ENCODE measurements around the gene ZG16B.

Gene ZG16B, protein sequence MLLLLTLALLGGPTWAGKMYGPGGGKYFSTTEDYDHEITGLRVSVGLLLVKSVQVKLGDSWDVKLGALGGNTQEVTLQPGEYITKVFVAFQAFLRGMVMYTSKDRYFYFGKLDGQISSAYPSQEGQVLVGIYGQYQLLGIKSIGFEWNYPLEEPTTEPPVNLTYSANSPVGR

DNA sequence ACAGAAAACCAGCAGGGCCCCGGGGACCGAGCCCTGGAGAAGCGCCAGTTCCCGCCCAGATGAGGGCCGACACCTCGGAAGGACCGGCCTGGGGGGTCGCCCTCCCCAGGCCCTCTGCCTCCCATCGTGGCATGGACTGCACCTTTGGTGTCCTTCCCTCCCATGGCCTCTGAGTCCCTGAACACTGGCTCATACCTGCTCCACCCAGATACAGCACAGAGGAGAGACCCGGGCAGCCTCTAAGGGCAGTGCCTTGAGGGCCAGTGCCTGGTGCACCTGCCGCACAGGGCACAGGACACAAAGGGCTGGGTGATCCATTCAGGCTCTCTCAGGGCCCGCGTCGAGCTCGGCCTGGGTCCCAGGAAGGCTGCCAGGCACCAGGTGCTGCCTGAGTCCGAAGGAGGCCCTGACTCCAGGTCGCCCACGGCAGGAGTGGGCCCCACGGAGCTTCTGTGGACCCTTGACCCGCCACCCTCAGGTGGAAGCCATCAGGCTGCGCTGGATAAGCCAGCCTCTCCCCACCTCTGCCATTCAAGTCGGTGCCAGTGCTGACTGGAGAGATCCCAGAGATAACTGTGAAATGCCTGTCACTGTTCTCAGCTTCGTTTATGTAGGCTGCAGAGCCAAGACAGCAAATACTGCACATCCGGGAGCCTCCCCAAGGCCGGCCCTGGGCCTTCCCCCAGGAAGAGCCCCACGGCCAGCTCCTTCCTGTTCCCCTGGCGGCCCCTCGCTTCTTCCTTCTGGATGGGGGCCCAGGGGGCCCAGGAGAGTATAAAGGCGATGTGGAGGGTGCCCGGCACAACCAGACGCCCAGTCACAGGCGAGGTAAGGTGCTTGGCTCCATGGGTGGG lies at the start of gene ZG16B:
Gene ZG16B, plus strand, starts transcription at position 803 of the 854 bp plus-strand sequence. CDS start 139 bp downstream, outside the sequence.
- no peak for DNase-seq

GRCh38 chr16:2782583-2783351 lies 47.3 kb upstream of the ZG16B start:
- DNase-seq: peak; percentile 18

GRCh38 chr16:2783581-2784357 lies 46.3 kb upstream of the ZG16B start:
- DNase-seq: peak; percentile 11

DNA sequence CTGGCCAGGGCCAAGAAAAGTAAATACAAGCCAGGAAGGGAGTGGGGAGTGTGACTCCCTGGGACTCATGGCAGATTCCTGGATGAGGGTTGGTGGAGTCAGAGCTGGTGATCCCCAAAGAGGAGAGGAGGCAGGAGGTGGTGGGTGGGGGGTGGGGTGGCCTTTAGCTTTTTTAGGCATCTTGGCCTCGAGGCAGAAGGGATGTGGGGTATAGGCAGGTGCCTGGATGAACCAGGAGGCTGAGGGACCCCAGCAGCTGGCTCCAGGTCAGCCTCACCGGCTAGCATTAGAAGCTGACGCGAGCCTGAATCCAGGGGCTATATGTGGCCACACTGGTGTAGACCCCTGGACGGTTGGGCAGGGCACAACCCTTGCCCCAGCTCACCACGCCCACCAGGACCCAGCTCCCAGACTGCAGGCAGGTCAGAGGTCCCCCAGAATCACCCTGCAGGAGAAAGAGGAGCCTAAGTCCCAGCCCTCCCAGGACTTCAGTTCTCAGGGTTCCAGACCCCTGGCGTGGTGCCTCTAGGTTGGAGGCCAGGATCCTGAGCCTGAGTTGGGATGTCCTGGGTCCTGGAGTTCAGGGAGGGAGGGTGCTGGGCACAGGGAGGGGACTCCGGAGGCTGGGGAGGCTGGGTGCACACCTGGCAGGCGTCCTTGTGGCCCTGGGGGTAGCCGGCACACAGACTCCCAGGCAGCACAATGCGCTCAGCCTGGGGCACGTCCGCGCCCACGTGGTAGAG lies 45.6 kb upstream of the ZG16B start:
- peak; percentile 13 for DNase-seq

- peak; percentile 11 for DNase-seq
Measured at GRCh38 chr16:2785101-2785991, 44.8 kb upstream of the ZG16B start.

- peak; percentile 10 for DNase-seq
Measured at GRCh38 chr16:2786061-2786825, 43.9 kb upstream of the ZG16B start.

GRCh38 chr16:2786826-2787151 lies 43.3 kb upstream of the ZG16B start:
- DNase-seq: no peak

GRCh38 chr16:2787406-2787805 lies 42.7 kb upstream of the ZG16B start, which contains the start of gene PRSS33:
Gene PRSS33 (minus strand): TSS chr16:2787560. CDS start chr16:2786547, 1,013 bp downstream.
- peak; percentile 17 for DNase-seq

DNA sequence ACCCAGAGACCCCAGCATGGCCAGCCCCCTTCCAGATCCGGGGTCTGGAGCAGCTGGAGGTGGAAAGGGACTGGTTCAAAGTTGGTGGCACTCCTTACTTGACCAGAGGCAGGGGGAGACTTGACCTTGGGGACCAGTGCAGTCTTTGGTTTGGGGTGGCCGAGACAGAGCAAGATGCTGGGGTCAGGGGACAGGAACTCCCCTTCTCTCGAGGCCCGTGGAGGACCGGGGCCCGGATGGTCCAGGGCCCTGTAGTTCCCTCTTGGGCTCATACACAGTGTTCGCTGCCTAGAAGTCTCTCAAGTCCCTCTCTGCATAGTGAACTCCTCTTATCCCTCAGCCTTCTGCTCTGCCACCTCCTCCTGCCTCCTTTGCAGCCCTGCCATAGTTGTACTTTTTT lies 42.1 kb upstream of the ZG16B start:
- DNase-seq: no peak

DNA sequence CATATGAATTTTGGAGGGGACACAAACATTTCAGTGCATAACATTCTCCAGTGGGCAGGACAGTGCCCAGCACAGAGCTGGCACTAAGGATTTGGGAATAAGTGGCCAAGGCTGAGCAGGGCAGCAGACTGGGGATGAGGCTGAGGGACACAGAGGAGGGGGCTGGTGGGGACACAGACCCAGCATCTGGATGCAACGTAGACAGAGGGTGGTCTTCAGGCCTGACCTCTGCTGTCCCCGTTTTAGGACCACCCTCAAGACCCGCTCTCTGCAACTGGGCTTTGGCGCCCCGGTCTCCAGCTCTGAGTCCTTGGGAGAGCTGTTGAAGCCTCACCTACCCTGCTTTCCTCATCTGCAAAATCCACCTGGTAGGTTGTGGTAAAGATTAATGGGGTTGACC lies 39.5 kb upstream of the ZG16B start:
- DNase-seq: peak; percentile 5

GRCh38 chr16:2791174-2791573 lies 38.9 kb upstream of the ZG16B start:
- DNase-seq: peak; percentile 17

GRCh38 chr16:2792940-2793339 lies 37.2 kb upstream of the ZG16B start:
- no peak for DNase-seq

GRCh38 chr16:2795395-2796143 lies 34.5 kb upstream of the ZG16B start:
- peak; percentile 2 for DNase-seq

DNA sequence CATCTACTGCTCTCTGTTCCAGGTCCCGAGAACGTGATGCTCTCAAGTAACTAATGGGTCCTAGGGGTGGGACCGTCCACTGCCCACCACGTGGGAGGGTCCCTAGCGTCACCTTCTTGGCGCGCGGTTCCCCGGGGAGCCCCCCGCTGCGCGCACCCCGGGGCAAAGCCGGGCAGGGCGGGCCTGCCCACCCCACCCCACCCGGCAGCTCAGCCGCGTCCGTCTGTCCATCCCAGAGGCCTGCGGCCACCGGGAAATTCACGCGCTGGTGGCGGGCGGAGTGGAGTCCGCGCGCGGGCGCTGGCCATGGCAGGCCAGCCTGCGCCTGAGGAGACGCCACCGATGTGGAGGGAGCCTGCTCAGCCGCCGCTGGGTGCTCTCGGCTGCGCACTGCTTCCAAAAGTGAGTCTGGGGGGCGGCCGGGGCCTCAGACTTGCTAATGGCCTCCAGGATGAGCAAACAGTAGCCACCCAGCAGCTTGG lies 31.3 kb upstream of the ZG16B start:
- peak; percentile 13 for DNase-seq

DNA sequence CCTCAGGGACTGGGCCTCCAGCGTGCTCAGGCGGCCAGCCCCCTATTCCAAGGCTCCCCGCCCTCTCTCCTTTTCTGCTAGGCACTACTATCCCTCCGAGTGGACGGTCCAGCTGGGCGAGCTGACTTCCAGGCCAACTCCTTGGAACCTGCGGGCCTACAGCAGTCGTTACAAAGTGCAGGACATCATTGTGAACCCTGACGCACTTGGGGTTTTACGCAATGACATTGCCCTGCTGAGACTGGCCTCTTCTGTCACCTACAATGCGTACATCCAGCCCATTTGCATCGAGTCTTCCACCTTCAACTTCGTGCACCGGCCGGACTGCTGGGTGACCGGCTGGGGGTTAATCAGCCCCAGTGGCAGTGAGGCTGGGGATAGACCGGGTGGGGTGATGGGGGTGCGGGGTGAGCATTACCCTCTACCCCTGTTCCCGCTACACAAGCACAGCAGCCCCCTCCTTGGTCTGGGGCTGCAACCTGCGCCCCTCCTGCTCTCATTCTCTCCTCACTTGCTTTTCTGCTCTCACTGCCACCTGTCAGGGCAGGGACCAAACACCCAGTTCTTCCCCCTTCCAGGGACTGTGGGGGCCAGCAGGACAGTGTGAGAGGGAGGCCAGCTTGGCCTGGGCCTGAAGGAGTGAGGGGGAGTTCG lies 30.8 kb upstream of the ZG16B start:
- DNase-seq: peak; percentile 7

- DNase-seq: no peak
Measured at GRCh38 chr16:2799859-2800226, 30.3 kb upstream of the ZG16B start.

DNA sequence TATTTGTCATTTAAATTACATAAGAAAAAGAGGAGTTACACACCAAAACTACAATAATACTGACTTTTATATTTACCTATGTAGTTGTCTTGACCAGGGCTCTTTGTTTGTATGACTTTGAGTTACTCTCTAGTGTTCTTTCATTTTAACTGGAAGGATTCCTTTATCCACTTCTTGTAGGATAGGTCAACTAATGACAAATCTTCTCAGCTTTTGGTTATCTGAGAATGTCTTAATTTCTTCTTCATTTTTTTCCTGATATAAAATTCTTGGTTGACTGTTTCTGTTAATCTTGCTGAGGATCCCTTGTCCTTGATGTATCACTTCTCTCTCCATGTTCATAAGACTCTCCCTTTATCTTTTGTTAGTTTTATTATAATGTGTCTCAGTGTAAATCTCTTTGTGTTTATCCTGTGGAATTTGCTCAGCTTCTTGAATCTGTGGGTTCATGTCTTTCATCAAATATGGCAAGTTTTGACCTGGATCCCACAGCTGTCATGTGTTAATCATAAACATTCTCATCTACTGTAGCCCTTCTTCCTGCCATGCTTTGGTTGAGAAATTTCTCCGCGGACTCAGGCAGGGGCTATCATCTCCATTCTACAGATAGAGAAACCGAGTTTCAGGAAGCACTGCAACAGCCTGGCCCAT lies 26.4 kb upstream of the ZG16B start:
- no peak for DNase-seq

DNA sequence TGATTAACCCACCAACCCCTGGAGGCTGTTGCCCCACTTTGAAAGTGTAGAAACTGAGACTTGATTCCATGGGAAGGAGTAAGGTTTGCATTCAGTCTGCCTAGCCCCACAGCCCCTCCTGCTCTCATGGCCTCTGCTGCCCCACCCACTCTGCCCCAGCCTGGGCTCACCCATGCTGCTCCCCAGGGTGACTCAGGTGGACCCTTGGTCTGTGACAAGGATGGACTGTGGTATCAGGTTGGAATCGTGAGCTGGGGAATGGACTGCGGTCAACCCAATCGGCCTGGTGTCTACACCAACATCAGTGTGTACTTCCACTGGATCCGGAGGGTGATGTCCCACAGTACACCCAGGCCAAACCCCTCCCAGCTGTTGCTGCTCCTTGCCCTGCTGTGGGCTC lies 25.4 kb upstream of the ZG16B start:
- DNase-seq: peak; percentile 10
